HepG2 (cell line): Measurements from ENCODE around the gene STPG4. TPM values are rescaled to one million over a fixed set of nuclear protein-coding genes. Genes with fewer than 3 reads are reported as not detected.

ENCODE experiments used
- AHR ChIP-seq: IDR thresholded peaks from 2 replicates; pipeline ENCODE4 v1.6.1; 2018; ENCODE audit warnings: missing genetic modification reagents, missing compliant biosample characterization
- ARHGAP35 ChIP-seq: sonication (generic); formaldehyde crosslinking; IDR thresholded peaks from 2 replicates; pipeline ENCODE4 v1.9.0; 2022; ENCODE audit warnings: mild to moderate bottlenecking, inconsistent platforms, moderate library complexity, missing genetic modification reagents, borderline replicate concordance
- ATAD3A ChIP-seq: sonication (generic); formaldehyde crosslinking; IDR thresholded peaks from 2 replicates; pipeline ENCODE4 v1.4.0; 2020; ENCODE audit warnings: missing genetic modification reagents
- EZH2 ChIP-seq: conservative IDR thresholded peaks from 2 replicates; pipeline ENCODE4 v1.6.1; 2012; ENCODE audit warnings: mild to moderate bottlenecking, low read depth, low read length, moderate library complexity
- IKZF5 ChIP-seq: IDR thresholded peaks from 2 replicates; pipeline ENCODE4 v1.6.1; 2018; ENCODE audit warnings: missing genetic modification reagents, mild to moderate bottlenecking, missing compliant biosample characterization
- MAX ChIP-seq: IDR thresholded peaks from 2 replicates; pipeline ENCODE4 v1.6.1; 2012; ENCODE audit warnings: inconsistent platforms
- MED13 ChIP-seq: sonication (generic); formaldehyde crosslinking; IDR thresholded peaks from 2 replicates; pipeline ENCODE4 v1.5.0; 2020; ENCODE audit warnings: missing genetic modification reagents
- NR3C1 ChIP-seq: sonication (generic); formaldehyde crosslinking; IDR thresholded peaks from 2 replicates; pipeline ENCODE4 v1.4.0; 2020; ENCODE audit warnings: missing genetic modification reagents
- PHF21A ChIP-seq: sonication (generic); formaldehyde crosslinking; IDR thresholded peaks from 2 replicates; pipeline ENCODE4 v1.5.0; 2020; ENCODE audit warnings: mild to moderate bottlenecking, missing genetic modification reagents
- RFX1 ChIP-seq: fragments of 450-650 bp; IDR thresholded peaks from 2 replicates; pipeline ENCODE4 v1.6.1; 2017
- RORA ChIP-seq: sonication (generic); formaldehyde crosslinking; IDR thresholded peaks from 2 replicates; pipeline ENCODE4 v1.5.0; 2020; ENCODE audit warnings: mild to moderate bottlenecking, missing genetic modification reagents, moderate library complexity
- SOX13 ChIP-seq, 3 experiments: fragments of 450-650 bp in 1 of 3; sonication (generic) in 1 of 3; formaldehyde crosslinking in 1 of 3; IDR thresholded peaks in 2 of 3; conservative IDR thresholded peaks in 1 of 3; 2 replicates each; pipeline versions ENCODE4 v1.5.0 to v1.6.1; 2016 to 2020; ENCODE audit warnings: antibody characterized with exemption in 1 of 3, mild to moderate bottlenecking in 1 of 3, missing compliant biosample characterization in 1 of 3, missing genetic modification reagents in 1 of 3, moderate library complexity in 1 of 3
- SP1 ChIP-seq, 2 experiments: fragments of 450-650 bp in 1 of 2; sonication (generic) in 1 of 2; formaldehyde crosslinking in 1 of 2; IDR thresholded peaks; 2 replicates each; pipeline versions ENCODE4 v1.4.0 to v1.6.1; 2016 to 2020; ENCODE audit warnings: missing genetic modification reagents in 1 of 2
- ZBTB39 ChIP-seq: sonication (generic); formaldehyde crosslinking; IDR thresholded peaks from 2 replicates; pipeline ENCODE4 v1.5.0; 2020; ENCODE audit warnings: missing genetic modification reagents
- ZNF234 ChIP-seq: sonication (generic); formaldehyde crosslinking; conservative IDR thresholded peaks from 2 replicates; pipeline ENCODE4 v1.5.1; 2020; ENCODE audit warnings: mild to moderate bottlenecking, missing genetic modification reagents
- ZNF564 ChIP-seq: sonication (generic); formaldehyde crosslinking; IDR thresholded peaks from 2 replicates; pipeline ENCODE4 v1.8.1; 2023; ENCODE audit warnings: mild to moderate bottlenecking, missing genetic modification reagents
- ZNF644 ChIP-seq: IDR thresholded peaks from 2 replicates; pipeline ENCODE4 v1.6.1; 2016; ENCODE audit warnings: low read depth
- ZNF713 ChIP-seq: sonication (generic); formaldehyde crosslinking; IDR thresholded peaks from 2 replicates; pipeline ENCODE4 v1.4.0; 2020; ENCODE audit warnings: mild to moderate bottlenecking, missing genetic modification reagents
- ZNF772 ChIP-seq: sonication (generic); formaldehyde crosslinking; IDR thresholded peaks from 2 replicates; pipeline ENCODE4 v1.5.0; 2020; ENCODE audit warnings: mild to moderate bottlenecking, missing genetic modification reagents
- ZNF816 ChIP-seq: sonication (generic); formaldehyde crosslinking; IDR thresholded peaks from 2 replicates; pipeline ENCODE4 v1.8.0; 2022; ENCODE audit warnings: missing genetic modification reagents, mild to moderate bottlenecking, borderline replicate concordance
- ZSCAN20 ChIP-seq: sonication (generic); formaldehyde crosslinking; IDR thresholded peaks from 2 replicates; pipeline ENCODE4 v1.4.0; 2020; ENCODE audit warnings: missing genetic modification reagents, mild to moderate bottlenecking, borderline replicate concordance
- polyA plus RNA-seq, 8 experiments: library from polyadenylated mRNA; depleted of rRNA in 3 of 8; stranded (reverse) in 7 of 8; unstranded in 1 of 8; fragments of >200 nt; fragmentation: Illumina TruSeq in 4 of 8; extraction: Trizol in 4 of 8; gene quantifications; 2 replicates each; pipeline versions ENCODE4 v1.2.1 to v1.2.3, GENCODE V29; 2011 to 2016; ENCODE audit warnings: low read depth in 4 of 8, missing spikeins in 1 of 8, mixed read lengths in 1 of 8; ENCODE audit not compliant: insufficient read depth in 1 of 8
- total RNA-seq, 5 experiments: library from RNA; depleted of rRNA; stranded (reverse); fragments of >200 nt; fragmentation: Illumina TruSeq; extraction: Trizol; gene quantifications; 2 replicates each; pipeline ENCODE4 v1.2.3, GENCODE V29; 2016; ENCODE audit warnings: low read depth in 1 of 5
- TF ChIP-seq, protein P1 (sequence below), 2 experiments: sonication (generic) in 1 of 2; formaldehyde crosslinking in 1 of 2; IDR thresholded peaks; 2 replicates each; pipeline versions ENCODE4 v1.5.1 to v1.6.1; 2011 to 2020; ENCODE audit warnings: borderline replicate concordance in 1 of 2, low read depth in 1 of 2, low read length in 1 of 2, mild to moderate bottlenecking in 1 of 2, missing genetic modification reagents in 1 of 2, moderate library complexity in 1 of 2
- TF ChIP-seq, protein P2 (sequence below): sonication (generic); formaldehyde crosslinking; IDR thresholded peaks from 2 replicates; pipeline ENCODE4 v1.4.0; 2020; ENCODE audit warnings: missing genetic modification reagents

The STPG4 gene
- total and polyA plus RNA-seq, 2 of the 13 experiments (the other 11 are each of a cell fraction or from before 2014, with no cell fraction given): 0.11 to 0.15 TPM

DNA sequence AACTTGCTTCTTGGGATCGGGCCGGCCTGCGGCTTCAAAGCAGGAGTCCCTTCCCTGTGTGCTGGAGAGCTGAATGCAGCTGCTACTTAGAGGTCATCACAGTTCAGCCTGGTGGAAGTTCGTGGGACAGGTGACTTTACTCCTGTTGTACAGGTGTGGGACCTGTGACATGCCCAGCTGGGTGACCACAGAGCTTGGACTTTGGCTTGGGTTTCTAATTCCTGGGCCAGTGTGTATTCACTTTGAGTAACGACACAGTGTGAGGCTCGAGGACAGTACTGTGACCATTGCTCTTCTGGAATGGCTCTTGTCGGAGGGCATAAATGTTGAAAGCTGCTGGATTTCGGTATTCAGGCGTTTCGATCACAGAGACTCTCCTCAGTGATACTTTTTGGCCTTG is 114.5 kb downstream of the STPG4 start (continued):
- TF ChIP-seq ZBTB39 (CRISPR knock-in tag): peak; percentile 62; the same call in 1 of the 2 replicates
- no peak for TF ChIP-seq EZH2
- 0 out of 2 replicates have a peak, but pooled peaks have one; percentile 33 for TF ChIP-seq ZNF644 (CRISPR knock-in tag)
- no peak for TF ChIP-seq AHR
- no peak for TF ChIP-seq ZNF816 (CRISPR knock-in tag)
- TF ChIP-seq MED13 (CRISPR knock-in tag): no peak
- no peak for TF ChIP-seq SOX13 (IDR thresholded peaks at IDR 0.05)
- TF ChIP-seq SOX13 (CRISPR knock-in tag; conservative IDR thresholded peaks at IDR 0.05 in 1 of 2, IDR thresholded peaks at IDR 0.05 in 1 of 2): peak in 1 of 2 experiments; percentile 25; a peak in 1 of 4 replicates
- no peak for TF ChIP-seq ARHGAP35 (CRISPR knock-in tag)
- no peak for TF ChIP-seq ATAD3A
- TF ChIP-seq RFX1: no peak
- no peak for TF ChIP-seq ZSCAN20 (CRISPR knock-in tag)
- TF ChIP-seq, protein P1, sequence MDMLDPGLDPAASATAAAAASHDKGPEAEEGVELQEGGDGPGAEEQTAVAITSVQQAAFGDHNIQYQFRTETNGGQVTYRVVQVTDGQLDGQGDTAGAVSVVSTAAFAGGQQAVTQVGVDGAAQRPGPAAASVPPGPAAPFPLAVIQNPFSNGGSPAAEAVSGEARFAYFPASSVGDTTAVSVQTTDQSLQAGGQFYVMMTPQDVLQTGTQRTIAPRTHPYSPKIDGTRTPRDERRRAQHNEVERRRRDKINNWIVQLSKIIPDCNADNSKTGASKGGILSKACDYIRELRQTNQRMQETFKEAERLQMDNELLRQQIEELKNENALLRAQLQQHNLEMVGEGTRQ (IDR thresholded peaks at IDR 0.05; ENCODE audit: low read depth, low read length): no peak
- TF ChIP-seq, protein P1 (CRISPR knock-in tag; IDR thresholded peaks at IDR 0.05; ENCODE audit: borderline replicate concordance): no peak
- 0 out of 2 replicates have a peak, but pooled peaks have one; percentile 42 for TF ChIP-seq PHF21A (CRISPR knock-in tag)
- no peak for TF ChIP-seq ZNF564 (CRISPR knock-in tag)
- TF ChIP-seq IKZF5: 0 out of 2 replicates have a peak, but pooled peaks have one; percentile 34
- peak; percentile 70; the same call in 1 of the 2 replicates for TF ChIP-seq ZNF772 (CRISPR knock-in tag)
- TF ChIP-seq, protein P2, sequence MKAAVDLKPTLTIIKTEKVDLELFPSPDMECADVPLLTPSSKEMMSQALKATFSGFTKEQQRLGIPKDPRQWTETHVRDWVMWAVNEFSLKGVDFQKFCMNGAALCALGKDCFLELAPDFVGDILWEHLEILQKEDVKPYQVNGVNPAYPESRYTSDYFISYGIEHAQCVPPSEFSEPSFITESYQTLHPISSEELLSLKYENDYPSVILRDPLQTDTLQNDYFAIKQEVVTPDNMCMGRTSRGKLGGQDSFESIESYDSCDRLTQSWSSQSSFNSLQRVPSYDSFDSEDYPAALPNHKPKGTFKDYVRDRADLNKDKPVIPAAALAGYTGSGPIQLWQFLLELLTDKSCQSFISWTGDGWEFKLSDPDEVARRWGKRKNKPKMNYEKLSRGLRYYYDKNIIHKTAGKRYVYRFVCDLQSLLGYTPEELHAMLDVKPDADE (CRISPR knock-in tag): no peak
- no peak for TF ChIP-seq NR3C1 (CRISPR knock-in tag)
- TF ChIP-seq RORA (CRISPR knock-in tag): no peak
- TF ChIP-seq ZNF234 (CRISPR knock-in tag): no peak
- no peak for TF ChIP-seq SP1 (IDR thresholded peaks at IDR 0.05)
- no peak for TF ChIP-seq SP1 (CRISPR knock-in tag; IDR thresholded peaks at IDR 0.05)
- no peak for TF ChIP-seq ZNF713 (CRISPR knock-in tag)
- TF ChIP-seq MAX: peak; percentile 64
